Ishikawa (cell line): ENCODE data around the gene PPP1R12A.

Source experiments
- CEBPB ChIP-seq: IDR thresholded peaks from 2 replicates; pipeline ENCODE4 v1.6.1; 2012
- CREB1 ChIP-seq: IDR thresholded peaks from 2 replicates; pipeline ENCODE4 v1.6.1; 2012; ENCODE audit warnings: low read depth
- EGR1 ChIP-seq: IDR thresholded peaks from 2 replicates; pipeline ENCODE4 v1.6.1; 2012
- EP300 ChIP-seq: IDR thresholded peaks from 2 replicates; pipeline ENCODE4 v1.6.1; 2012; ENCODE audit warnings: borderline replicate concordance
- FOXM1 ChIP-seq: IDR thresholded peaks from 2 replicates; pipeline ENCODE4 v1.6.1; 2012; ENCODE audit warnings: low read depth, borderline replicate concordance
- MAX ChIP-seq: IDR thresholded peaks from 2 replicates; pipeline ENCODE4 v1.6.1; 2012
- NFIC ChIP-seq: IDR thresholded peaks from 2 replicates; pipeline ENCODE4 v1.6.1; 2012
- RAD21 ChIP-seq: IDR thresholded peaks from 2 replicates; pipeline ENCODE4 v1.6.1; 2012; ENCODE audit warnings: low read depth
- TAF1 ChIP-seq: IDR thresholded peaks from 2 replicates; pipeline ENCODE4 v1.6.1; 2012; ENCODE audit warnings: low read depth, mild to moderate bottlenecking
- TCF12 ChIP-seq: IDR thresholded peaks from 2 replicates; pipeline ENCODE4 v1.6.1; 2012; ENCODE audit warnings: low read depth
- TEAD4 ChIP-seq: IDR thresholded peaks from 2 replicates; pipeline ENCODE4 v1.6.1; 2012
- USF1 ChIP-seq: IDR thresholded peaks from 2 replicates; pipeline ENCODE4 v1.6.1; 2012
- YY1 ChIP-seq: IDR thresholded peaks from 2 replicates; pipeline ENCODE4 v1.6.1; 2012; ENCODE audit warnings: low read depth
- ZBTB7A ChIP-seq: IDR thresholded peaks from 2 replicates; pipeline ENCODE4 v1.6.1; 2012; ENCODE audit warnings: low read depth
- TF ChIP-seq, protein P1 (sequence below): IDR thresholded peaks from 2 replicates; pipeline ENCODE4 v1.6.1; 2012; ENCODE audit warnings: low read depth, mild to moderate bottlenecking

Gene PPP1R12A

GRCh38 chr12:79782172-79782900, 152.6 kb downstream of the PPP1R12A start:
- TF ChIP-seq EGR1 (no peak), MAX (no peak), CREB1 (no peak), NFIC (no peak)

DNA sequence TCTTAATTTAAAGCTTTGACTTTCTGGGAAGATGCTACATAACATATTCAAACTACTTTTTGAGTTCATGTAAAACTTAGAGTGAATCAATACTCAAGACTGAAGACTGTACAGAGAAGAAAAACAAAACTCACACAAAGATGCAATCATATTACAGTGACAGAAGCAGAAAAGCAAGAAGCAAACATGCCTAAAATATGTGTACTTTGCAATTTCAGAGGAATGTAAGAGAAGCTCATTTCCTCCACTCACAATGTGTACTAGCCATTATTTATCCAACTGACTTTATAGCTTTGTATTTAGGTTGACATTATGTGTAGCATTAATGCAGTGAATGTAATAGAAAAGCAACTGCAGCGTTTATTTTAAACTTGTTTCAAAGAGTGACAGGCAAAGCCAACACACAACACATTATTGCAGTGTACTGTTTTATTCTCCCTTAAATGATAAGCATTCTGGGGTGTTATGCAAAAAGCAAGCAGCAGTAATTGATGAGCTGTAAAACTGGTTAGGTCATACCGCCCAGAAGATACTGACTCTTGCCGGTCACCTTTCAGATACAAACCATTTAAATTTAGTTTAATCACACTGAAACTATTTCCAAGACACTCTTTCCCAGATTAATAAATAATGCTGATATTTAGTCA, 156.0 kb downstream of the PPP1R12A start:
- TF ChIP-seq ZBTB7A, result no peak
- no peak for TF ChIP-seq MAX
- no peak for TF ChIP-seq USF1
- TF ChIP-seq EP300, result no peak
- TF ChIP-seq TCF12, result no peak
- TF ChIP-seq, protein P1, sequence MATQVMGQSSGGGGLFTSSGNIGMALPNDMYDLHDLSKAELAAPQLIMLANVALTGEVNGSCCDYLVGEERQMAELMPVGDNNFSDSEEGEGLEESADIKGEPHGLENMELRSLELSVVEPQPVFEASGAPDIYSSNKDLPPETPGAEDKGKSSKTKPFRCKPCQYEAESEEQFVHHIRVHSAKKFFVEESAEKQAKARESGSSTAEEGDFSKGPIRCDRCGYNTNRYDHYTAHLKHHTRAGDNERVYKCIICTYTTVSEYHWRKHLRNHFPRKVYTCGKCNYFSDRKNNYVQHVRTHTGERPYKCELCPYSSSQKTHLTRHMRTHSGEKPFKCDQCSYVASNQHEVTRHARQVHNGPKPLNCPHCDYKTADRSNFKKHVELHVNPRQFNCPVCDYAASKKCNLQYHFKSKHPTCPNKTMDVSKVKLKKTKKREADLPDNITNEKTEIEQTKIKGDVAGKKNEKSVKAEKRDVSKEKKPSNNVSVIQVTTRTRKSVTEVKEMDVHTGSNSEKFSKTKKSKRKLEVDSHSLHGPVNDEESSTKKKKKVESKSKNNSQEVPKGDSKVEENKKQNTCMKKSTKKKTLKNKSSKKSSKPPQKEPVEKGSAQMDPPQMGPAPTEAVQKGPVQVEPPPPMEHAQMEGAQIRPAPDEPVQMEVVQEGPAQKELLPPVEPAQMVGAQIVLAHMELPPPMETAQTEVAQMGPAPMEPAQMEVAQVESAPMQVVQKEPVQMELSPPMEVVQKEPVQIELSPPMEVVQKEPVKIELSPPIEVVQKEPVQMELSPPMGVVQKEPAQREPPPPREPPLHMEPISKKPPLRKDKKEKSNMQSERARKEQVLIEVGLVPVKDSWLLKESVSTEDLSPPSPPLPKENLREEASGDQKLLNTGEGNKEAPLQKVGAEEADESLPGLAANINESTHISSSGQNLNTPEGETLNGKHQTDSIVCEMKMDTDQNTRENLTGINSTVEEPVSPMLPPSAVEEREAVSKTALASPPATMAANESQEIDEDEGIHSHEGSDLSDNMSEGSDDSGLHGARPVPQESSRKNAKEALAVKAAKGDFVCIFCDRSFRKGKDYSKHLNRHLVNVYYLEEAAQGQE, result no peak
- no peak for TF ChIP-seq YY1
- no peak for TF ChIP-seq EGR1
- TF ChIP-seq TEAD4, result no peak
- no peak for TF ChIP-seq RAD21
- TF ChIP-seq TAF1, result no peak
- no peak for TF ChIP-seq CEBPB

- TF ChIP-seq TEAD4 (no peak), CEBPB (no peak), TCF12 (no peak), TAF1 (no peak), RAD21 (no peak), MAX (no peak), ZBTB7A (no peak), EGR1 (no peak), YY1 (no peak), FOXM1 (no peak), CREB1 (no peak), NFIC (no peak), USF1 (no peak), EP300 (no peak)
- TF ChIP-seq, protein P1, result no peak
These were observed 158.8 kb downstream of the PPP1R12A start for GRCh38 chr12:79776111-79776510.

- TF ChIP-seq MAX, result no peak
These were observed 159.4 kb downstream of the PPP1R12A start for GRCh38 chr12:79775355-79776027.

DNA sequence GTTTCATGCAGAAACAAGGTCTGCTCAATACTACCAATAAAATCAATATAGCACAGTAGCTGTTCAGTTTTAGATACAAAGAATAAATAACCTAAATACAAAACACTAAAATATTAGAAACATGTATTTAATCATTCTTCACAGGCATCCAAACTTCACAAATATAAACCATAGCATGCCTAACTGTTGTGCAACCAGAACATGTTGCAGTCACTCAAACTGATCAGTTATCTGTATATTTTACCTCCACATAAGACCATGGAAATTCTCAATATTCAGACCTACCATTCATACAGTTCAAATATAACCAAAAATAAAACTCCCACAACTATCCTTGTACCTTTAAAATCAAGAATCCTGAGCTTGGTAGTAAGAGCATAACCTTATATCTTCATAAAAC, 161.0 kb downstream of the PPP1R12A start:
- TF ChIP-seq EGR1, result no peak
- TF ChIP-seq NFIC, result no peak
- TF ChIP-seq ZBTB7A, result no peak
- no peak for TF ChIP-seq CEBPB
- no peak for TF ChIP-seq TEAD4
- TF ChIP-seq RAD21, result no peak
- TF ChIP-seq TCF12, result no peak
- TF ChIP-seq EP300, result no peak
- TF ChIP-seq TAF1, result no peak
- TF ChIP-seq, protein P1, result no peak
- no peak for TF ChIP-seq FOXM1
- TF ChIP-seq YY1, result no peak
- no peak for TF ChIP-seq CREB1
- TF ChIP-seq USF1, result no peak
- no peak for TF ChIP-seq MAX
